Sciatic nerve (tissue), 2 donors: ENCODE data around the gene TEX19. TPM values are rescaled to one million over a fixed set of nuclear protein-coding genes. Genes with fewer than 3 reads are reported as not detected.
"Not testable (repeated sequence)": the region's sequence is repeated elsewhere in the genome, so short reads cannot be mapped to it uniquely, and the experiment has no call there.

Experiments used
- ATAC-seq: fragments of 200-7000 bp; cut with Tn5 transposase; one replicate; pipeline ENCODE4 v1.9.1; 2020; ENCODE audit warnings: mild to moderate bottlenecking, moderate library complexity
- DNase-seq: peaks from one replicate; pipeline ENCODE4 v3.0.0-alpha.2; 2020; ENCODE audit warnings: low spot score
- intact Hi-C: fragments of 100-400 bp; cut with DNase I; formaldehyde crosslinking; loops from one replicate; pipeline ENCODE4 v1.14.2; 2022
- total RNA-seq: library from RNA; stranded (reverse); fragmentation: NEBNext Ultra II Directional; extraction: Animal tissue kit (Norgen Biotek cat#: 25700); gene quantifications from one replicate; pipeline ENCODE4 v1.2.1, GENCODE V29; 2021
- donor health status: DM: no; HTN: no; CAD: no.
- donor health status: DM: no; HTN: no; CAD: no.

TEX19 gene
- total RNA-seq, 1 donor from 2014 or later, result not detected

- no peak for DNase-seq
- ATAC-seq, result peak; percentile 87
- intact Hi-C loops, result no loop called here
Observed at GRCh38 chr17:82370471-82371332, 11.7 kb downstream of the TEX19 start.

GRCh38 chr17:82371333-82372248, 12.5 kb downstream of the TEX19 start, which contains the start of gene UTS2R:
TSS of gene UTS2R (plus strand) at chr17:82371765. CDS start at chr17:82374325, 2,560 bp downstream.
- ATAC-seq (peak; percentile 15), DNase-seq (no peak)
- intact Hi-C loops, result no loop called here

GRCh38 chr17:82372249-82373071, 13.4 kb downstream of the TEX19 start:
- ATAC-seq (no peak), DNase-seq (no peak)
- intact Hi-C loops, result no loop called here

- ATAC-seq, DNase-seq, intact Hi-C loops: not testable (repeated sequence)
Observed at GRCh38 chr17:82373072-82373452, 14.0 kb downstream of the TEX19 start.

- intact Hi-C loops, result no loop called here
- ATAC-seq (no peak), DNase-seq (no peak)
Observed at GRCh38 chr17:82373731-82374625, 14.9 kb downstream of the TEX19 start.

GRCh38 chr17:82374626-82375331, 15.7 kb downstream of the TEX19 start:
- intact Hi-C loops, result no loop called here
- DNase-seq (no peak), ATAC-seq (no peak)

- DNase-seq (no peak), ATAC-seq (no peak)
- intact Hi-C loops, result no loop called here
Observed at GRCh38 chr17:82375359-82376041, 16.5 kb downstream of the TEX19 start.

GRCh38 chr17:82376042-82376730, 17.1 kb downstream of the TEX19 start:
- DNase-seq (no peak), ATAC-seq (peak; percentile 36)
- intact Hi-C loops, result no loop called here

- DNase-seq, intact Hi-C loops: not testable (repeated sequence)
Observed at GRCh38 chr17:82377294-82377693, 18.2 kb downstream of the TEX19 start.

GRCh38 chr17:82377924-82378740, 19.1 kb downstream of the TEX19 start:
- DNase-seq, result no peak
- intact Hi-C loops, result no loop called here
- ATAC-seq, result no peak

More at GRCh38 chr17:82377294-82377693, 18.2 kb downstream of the TEX19 start:
- not testable (repeated sequence) for ATAC-seq

- intact Hi-C loops, result no loop called here
- ATAC-seq (no peak), DNase-seq (no peak)
Observed at GRCh38 chr17:82378741-82379021, 19.6 kb downstream of the TEX19 start.

- intact Hi-C loops, result no loop called here
- ATAC-seq (no peak), DNase-seq (no peak)
Observed at GRCh38 chr17:82380860-82381702, 22.0 kb downstream of the TEX19 start.

- ATAC-seq, intact Hi-C loops: not testable (repeated sequence)
Observed at GRCh38 chr17:82381703-82382009, 22.6 kb downstream of the TEX19 start.

GRCh38 chr17:82382220-82382932, 23.3 kb downstream of the TEX19 start:
- ATAC-seq, intact Hi-C loops, DNase-seq: not testable (repeated sequence)

More at GRCh38 chr17:82381703-82382009, 22.6 kb downstream of the TEX19 start:
- not testable (repeated sequence) for DNase-seq
